Measurements from ENCODE around the gene VSIG10.

DNA sequence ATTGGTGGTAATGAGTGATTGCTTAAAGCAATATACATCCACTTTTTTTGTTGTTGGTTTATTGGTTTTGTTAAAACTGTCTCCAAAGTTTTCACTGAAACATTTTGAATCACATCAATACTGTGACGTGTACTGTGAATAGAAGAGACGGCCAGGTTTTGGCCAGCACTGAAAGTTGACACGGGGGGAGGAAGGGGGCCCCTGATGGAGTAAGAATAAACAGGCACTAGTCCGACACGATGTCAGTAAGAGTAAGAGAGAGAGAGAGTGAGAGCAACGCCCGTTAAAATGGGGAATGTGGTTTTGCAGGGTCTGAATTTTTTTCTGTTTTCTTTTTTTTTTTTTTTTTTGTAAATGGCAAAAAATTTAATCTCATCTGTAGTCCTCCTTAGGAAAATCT, 46.8 kb upstream of the VSIG10 start:
- TF ChIP-seq, protein P1, sequence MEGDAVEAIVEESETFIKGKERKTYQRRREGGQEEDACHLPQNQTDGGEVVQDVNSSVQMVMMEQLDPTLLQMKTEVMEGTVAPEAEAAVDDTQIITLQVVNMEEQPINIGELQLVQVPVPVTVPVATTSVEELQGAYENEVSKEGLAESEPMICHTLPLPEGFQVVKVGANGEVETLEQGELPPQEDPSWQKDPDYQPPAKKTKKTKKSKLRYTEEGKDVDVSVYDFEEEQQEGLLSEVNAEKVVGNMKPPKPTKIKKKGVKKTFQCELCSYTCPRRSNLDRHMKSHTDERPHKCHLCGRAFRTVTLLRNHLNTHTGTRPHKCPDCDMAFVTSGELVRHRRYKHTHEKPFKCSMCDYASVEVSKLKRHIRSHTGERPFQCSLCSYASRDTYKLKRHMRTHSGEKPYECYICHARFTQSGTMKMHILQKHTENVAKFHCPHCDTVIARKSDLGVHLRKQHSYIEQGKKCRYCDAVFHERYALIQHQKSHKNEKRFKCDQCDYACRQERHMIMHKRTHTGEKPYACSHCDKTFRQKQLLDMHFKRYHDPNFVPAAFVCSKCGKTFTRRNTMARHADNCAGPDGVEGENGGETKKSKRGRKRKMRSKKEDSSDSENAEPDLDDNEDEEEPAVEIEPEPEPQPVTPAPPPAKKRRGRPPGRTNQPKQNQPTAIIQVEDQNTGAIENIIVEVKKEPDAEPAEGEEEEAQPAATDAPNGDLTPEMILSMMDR (IDR thresholded peaks at IDR 0.05): no peak
- TF ChIP-seq POLR2AphosphoS5 (IDR thresholded peaks at IDR 0.05): no peak
- no peak for TF ChIP-seq POLR2A (IDR thresholded peaks at IDR 0.05)

All from breast epithelium (tissue), 3 donors.